Measurements from ENCODE around the gene KDM2A.
"Not testable (repeated sequence)": the region's sequence is repeated elsewhere in the genome, so short reads cannot be mapped to it uniquely, and the experiment has no call there.

Gene KDM2A

GRCh38 chr11:67251841-67252240, 132.8 kb downstream of the KDM2A start:
- DNase-seq (ENCODE audit: low read depth) = no peak

DNA sequence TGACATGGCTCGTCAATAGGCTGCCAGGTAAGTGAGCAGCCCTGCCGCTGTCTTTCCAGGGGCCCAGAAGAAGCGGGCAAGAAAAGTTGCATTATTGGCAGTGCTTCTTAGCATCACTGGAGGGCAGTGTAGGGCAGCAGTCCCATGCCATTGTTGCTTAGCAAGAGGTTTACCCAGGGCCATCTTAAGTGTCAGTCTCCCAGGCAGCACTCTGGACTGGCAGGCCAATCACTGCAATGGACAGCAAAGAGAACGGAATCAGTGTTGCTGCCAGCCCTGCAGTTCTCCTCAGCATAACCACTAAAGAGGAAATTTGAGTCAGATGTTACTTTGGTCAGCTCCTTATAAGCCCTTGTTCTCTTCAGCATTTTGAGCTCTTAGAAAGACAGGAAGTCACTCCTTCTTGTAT, 133.8 kb downstream of the KDM2A start:
- no peak for DNase-seq (ENCODE audit: low read depth)
- H3K4me3 ChIP-seq (ENCODE audit: low read depth, low read length) = no peak overlapping the region

More at GRCh38 chr11:67251841-67252240, 132.8 kb downstream of the KDM2A start:
- H3K4me3 ChIP-seq (ENCODE audit: low read depth, low read length) = no peak overlapping the region

DNA sequence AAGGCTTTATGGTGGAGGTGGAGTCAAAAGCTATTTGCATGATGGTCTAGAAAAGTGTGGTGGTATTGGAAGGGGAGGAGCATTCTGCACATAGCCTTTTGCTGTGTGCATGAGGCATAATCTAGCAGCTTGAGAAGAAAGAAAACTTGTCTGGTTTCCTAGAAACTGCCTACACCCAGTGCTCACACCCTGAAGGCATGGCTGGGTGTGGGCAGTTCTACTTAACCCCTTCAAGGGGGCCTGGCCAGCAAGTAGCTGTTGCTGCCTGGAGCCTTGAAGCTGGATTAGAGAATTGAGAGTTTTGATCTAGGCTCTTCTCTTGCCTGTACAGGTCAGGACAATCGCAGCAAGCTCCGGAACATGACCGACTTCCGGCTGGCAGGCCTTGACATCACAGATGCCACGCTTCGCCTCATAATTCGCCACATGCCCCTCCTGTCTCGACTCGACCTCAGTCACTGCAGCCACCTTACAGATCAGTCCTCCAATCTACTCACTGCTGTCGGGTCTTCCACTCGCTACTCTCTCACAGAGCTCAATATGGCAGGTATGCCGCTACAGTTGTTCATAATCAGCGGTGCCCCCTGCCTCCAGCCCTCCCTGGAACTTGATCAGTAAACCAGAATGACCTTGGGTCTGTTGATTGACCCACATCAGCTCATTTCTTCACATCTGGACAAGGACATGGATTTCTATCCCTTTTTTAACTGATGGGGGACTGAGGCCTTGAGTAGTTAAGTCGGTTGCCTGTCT, 135.0 kb downstream of the KDM2A start:
- H3K4me3 ChIP-seq (ENCODE audit: low read depth, low read length) = no peak overlapping the region
- no peak for DNase-seq (ENCODE audit: low read depth)

DNA sequence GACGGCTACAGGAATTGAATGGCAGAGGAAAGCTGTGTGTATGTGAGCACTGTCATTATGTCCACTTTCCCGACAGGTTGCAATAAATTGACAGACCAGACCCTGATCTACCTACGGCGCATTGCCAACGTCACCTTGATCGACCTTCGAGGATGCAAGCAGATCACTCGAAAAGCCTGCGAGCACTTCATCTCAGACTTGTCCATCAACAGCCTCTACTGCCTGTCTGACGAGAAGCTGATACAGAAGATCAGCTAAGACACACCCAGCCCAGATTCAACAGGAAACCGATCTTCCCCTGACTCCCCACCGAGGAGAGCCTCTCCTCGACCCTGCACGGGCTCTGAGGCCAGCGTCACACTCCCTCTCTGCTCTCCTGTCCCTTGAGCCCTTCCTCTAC, 135.7 kb downstream of the KDM2A start:
- no peak overlapping the region for H3K4me3 ChIP-seq (ENCODE audit: low read depth, low read length)
- DNase-seq (ENCODE audit: low read depth) = no peak

- no peak overlapping the region for H3K4me3 ChIP-seq (ENCODE audit: low read depth, low read length)
- DNase-seq (ENCODE audit: low read depth) = no peak
These were observed 136.3 kb downstream of the KDM2A start for GRCh38 chr11:67255353-67255752.

GRCh38 chr11:67255864-67256263, 136.8 kb downstream of the KDM2A start:
- DNase-seq (ENCODE audit: low read depth) = no peak
- no peak overlapping the region for H3K4me3 ChIP-seq (ENCODE audit: low read depth, low read length)

DNA sequence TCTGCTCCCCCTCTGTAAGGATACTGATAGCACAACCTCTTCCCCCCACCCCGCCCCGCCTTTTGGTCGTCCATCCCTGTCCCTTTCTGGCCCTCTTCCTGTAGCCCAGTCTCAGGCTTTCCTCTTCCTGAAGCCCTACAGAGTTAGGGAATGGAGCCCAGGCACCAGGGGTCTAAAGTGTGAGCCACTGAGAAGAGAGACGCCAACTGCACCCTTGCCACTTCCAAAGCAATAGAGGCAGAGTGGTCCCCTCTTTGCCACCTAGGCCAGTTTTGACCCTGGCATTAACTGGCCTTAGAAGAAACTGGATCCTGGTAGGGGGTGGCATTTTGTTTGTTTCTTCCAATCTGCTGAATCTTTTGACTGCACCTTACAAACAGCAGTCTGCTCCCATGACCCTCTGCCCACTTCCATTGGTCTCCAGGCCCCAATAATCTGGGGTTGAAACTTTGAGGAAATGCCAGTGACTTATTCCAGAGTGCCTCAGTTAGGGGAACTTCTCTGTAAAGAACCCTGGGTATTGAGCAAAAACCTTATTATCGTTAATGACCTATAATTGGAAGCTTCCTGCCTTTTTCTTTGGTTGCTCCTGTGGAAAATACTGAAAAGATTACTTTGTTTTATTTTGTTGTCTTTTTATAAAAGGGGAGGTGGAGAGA, 137.5 kb downstream of the KDM2A start:
- H3K4me3 ChIP-seq (ENCODE audit: low read depth, low read length) = no peak overlapping the region
- DNase-seq (ENCODE audit: low read depth) = no peak

DNA sequence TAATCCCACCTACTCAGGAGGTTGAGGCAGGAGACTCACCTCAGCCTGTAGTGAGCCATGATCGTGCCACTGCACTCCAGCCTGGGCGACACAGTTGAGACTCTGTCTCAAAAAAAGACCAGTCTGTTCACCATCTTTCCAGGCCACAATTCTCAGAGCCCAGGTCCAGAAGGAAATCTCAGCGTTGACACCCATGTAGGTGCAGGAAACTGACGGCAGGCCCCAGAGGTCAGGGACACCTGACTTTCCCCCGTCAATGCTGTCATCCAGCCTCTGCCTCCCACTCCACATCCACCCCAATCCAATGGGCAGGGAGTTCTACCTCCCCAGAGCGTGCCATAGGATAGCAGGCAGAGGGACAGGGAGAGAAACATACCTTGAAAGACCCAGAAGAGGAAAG, 141.3 kb downstream of the KDM2A start:
- DNase-seq (ENCODE audit: low read depth) = no peak
- no peak overlapping the region for H3K4me3 ChIP-seq (ENCODE audit: low read depth, low read length)

- DNase-seq (ENCODE audit: low read depth) = not testable (repeated sequence)
- H3K4me3 ChIP-seq (ENCODE audit: low read depth, low read length) = peak overlapping the region; percentile 47
These were observed 142.0 kb downstream of the KDM2A start for GRCh38 chr11:67260885-67261639.

DNA sequence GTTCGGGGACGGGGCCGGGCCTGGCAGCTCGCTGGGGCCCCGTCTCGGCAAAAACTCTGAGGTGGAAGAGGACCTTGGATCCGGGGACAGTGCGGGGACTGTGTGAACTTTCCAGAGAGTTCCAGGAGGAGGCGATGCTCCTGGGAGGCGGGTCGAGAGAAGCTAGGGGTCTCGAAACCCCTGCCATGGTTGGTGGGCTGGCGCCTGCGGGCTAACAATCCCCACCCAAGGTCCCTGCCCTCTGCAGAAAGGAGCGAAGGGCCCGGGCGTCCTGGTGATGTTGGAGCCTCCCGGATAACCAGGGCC, 142.5 kb downstream of the KDM2A start:
- H3K4me3 ChIP-seq (ENCODE audit: low read depth, low read length) = peak overlapping the region; percentile 47
- no peak for DNase-seq (ENCODE audit: low read depth)

DNA sequence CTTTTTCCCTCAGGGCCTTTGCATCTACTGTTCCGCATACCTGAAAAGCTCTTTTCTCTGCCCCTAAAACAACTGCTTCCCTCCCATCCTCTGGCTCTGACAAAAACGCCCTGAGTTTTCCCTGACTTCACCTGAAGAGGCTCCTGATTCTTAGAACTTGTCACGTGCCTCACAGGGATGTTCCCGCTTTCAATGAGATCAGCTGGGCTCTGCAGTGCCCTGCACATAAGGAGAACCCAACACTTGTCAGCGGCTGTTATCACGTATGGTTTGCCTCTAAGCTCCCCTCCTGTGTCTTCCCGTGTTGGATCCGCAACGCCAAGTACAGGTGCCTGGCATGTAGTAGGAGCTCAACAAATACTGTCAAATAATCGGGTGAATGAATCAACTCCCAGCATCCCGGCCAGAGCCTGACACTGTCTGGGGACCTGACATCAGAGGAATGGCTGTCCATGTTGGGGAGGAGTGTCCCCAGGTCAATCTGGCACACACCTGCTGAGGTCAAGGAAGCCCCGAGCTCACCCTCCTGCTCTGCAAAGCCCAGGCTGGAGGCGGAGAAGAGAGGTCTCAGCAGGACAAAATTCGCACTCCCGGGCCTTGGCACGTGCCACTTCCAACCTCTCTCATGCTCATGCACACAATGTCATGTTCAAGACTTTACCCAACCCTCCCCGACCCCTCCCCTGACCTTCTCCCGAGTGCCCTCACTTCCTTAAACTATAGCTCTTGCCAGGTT, 143.1 kb downstream of the KDM2A start:
- no peak overlapping the region for H3K4me3 ChIP-seq (ENCODE audit: low read depth, low read length)
- DNase-seq (ENCODE audit: low read depth) = no peak

- H3K4me3 ChIP-seq (ENCODE audit: low read depth, low read length) = no peak overlapping the region
- DNase-seq (ENCODE audit: low read depth) = peak; percentile 55
These were observed 143.9 kb downstream of the KDM2A start for GRCh38 chr11:67262731-67263675.

DNA sequence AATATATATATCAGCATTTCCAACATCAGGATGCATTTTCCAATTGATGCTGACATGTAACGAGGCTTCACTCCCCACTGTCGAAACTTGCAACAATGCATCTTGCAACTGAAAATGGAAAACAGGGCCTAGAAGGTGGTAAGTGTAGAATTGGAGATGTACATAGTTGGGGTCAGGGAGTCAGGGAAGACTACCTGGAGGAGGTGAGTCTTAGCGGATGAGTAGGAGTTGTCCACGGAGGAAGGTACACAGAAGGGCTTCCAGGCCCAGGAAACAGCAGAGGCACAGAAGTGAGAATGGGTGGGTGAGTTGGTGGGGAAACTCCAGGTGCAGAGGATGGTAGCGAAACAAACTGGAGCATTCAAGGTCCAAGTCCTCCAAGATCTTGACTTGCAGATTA, 145.2 kb downstream of the KDM2A start:
- no peak overlapping the region for H3K4me3 ChIP-seq (ENCODE audit: low read depth, low read length)
- no peak for DNase-seq (ENCODE audit: low read depth)

DNA sequence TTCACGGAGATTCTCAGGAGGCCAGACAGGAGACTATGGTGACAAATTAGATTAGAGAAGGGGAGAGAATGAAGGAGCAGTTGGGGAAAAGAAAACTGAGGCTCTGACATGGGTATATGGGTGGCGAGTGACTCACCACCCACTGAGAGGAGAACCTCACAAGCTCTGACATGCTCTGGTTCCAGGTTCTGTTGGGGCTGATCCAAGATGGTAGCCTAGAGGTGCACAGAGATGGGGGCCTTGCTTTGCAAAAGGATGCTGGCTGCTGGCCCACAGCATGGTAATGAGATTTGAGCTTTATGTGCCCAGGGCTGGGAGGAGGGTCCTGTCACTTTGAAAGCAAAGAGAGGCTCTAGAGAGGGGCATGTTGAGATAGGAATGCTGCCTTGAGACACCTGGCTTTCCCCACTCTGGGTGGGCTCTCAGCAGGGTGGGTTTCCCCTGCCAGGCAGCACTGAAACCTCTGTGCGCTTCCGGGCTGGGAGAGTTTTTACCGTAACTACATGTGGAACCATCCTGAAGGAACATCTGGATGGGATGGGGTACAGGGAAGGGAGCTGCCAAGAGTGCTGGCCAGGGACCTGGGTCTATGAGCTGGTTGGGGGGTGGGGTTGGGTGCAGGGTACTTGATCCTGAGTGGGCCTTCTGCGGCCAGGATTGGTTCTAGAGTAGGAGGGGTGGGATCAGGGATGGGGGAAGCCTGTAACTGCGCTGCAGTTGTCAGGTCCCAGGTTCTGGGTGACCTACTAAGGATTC, 146.0 kb downstream of the KDM2A start:
- no peak overlapping the region for H3K4me3 ChIP-seq (ENCODE audit: low read depth, low read length)
- DNase-seq (ENCODE audit: low read depth) = no peak

- peak overlapping the region; percentile 30 for H3K4me3 ChIP-seq (ENCODE audit: low read depth, low read length)
- DNase-seq (ENCODE audit: low read depth) = no peak
These were observed 146.8 kb downstream of the KDM2A start for GRCh38 chr11:67265633-67266448.

GRCh38 chr11:67266449-67267187, 147.6 kb downstream of the KDM2A start, which contains the start of gene GRK2:
GRK2 (plus strand) TSS chr11:67266473; CDS start chr11:67266700, 227 bp downstream.
- H3K4me3 ChIP-seq (ENCODE audit: low read depth, low read length) = peak within 1 kb of the TSS; percentile 88
- no peak for DNase-seq (ENCODE audit: low read depth)

Measured in skeletal muscle cell (primary cell).